ENCODE measurements around the gene EXPH5.

GRCh38 chr11:108599978-108600377, 6.4 kb upstream of the EXPH5 start:
- TF ChIP-seq MYC (IDR thresholded peaks at IDR 0.05; ENCODE audit: low read depth, low read length) = no peak
- TF ChIP-seq, protein P1, sequence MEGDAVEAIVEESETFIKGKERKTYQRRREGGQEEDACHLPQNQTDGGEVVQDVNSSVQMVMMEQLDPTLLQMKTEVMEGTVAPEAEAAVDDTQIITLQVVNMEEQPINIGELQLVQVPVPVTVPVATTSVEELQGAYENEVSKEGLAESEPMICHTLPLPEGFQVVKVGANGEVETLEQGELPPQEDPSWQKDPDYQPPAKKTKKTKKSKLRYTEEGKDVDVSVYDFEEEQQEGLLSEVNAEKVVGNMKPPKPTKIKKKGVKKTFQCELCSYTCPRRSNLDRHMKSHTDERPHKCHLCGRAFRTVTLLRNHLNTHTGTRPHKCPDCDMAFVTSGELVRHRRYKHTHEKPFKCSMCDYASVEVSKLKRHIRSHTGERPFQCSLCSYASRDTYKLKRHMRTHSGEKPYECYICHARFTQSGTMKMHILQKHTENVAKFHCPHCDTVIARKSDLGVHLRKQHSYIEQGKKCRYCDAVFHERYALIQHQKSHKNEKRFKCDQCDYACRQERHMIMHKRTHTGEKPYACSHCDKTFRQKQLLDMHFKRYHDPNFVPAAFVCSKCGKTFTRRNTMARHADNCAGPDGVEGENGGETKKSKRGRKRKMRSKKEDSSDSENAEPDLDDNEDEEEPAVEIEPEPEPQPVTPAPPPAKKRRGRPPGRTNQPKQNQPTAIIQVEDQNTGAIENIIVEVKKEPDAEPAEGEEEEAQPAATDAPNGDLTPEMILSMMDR (IDR thresholded peaks at IDR 0.05; ENCODE audit: low read depth, low read length) = no peak
- TF ChIP-seq, protein P2, sequence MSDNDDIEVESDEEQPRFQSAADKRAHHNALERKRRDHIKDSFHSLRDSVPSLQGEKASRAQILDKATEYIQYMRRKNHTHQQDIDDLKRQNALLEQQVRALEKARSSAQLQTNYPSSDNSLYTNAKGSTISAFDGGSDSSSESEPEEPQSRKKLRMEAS (IDR thresholded peaks at IDR 0.05; ENCODE audit: low read depth, low read length) = no peak
